K562 (cell line): ENCODE data around the gene WFIKKN1. TPM values are rescaled to one million over a fixed set of nuclear protein-coding genes. Genes with fewer than 3 reads are reported as not detected.

Source experiments
- ATAC-seq: fragments of 200-7000 bp; cut with Tn5 transposase; 3 replicates; pipeline ENCODE4 v1.9.1; 2020; ENCODE audit warnings: moderate library complexity
- BruUV-seq: library from RNA; stranded (reverse); fragments of 400-500 nt; replicated peaks from 2 replicates; lab custom pipeline; 2021; lab: Mats Ljungman, UMichigan
- CTCF ChIA-PET: fragments of 300-600 bp; formaldehyde crosslinking; extraction: SDS; loops from one replicate; lab custom pipeline; 2021; ENCODE audit warnings: low intra/inter-chr PET ratio; lab: Yijun Ruan, JAX
- POLR2A ChIA-PET: fragments of 300-600, 350-650 bp; sonication (Branson Sonifier 250); formaldehyde crosslinking; extraction: SDS; loops from one replicate; lab custom pipeline; 2021; ENCODE audit warnings: antibody characterized with exemption, inconsistent platforms; lab: Yijun Ruan, JAX
- DNase-seq, 4 experiments: peaks; one replicate each; pipeline versions ENCODE4 v3.0.0 to v3.0.0-alpha.2; 2011 to 2018; ENCODE audit warnings: low spot score in 3 of 4, mixed read lengths in 3 of 4; ENCODE audit errors: extremely low read depth in 1 of 4
- FAIRE-seq: peaks from 2 replicates; lab custom pipeline; 2011; peaks lifted over from hg19 to GRCh38; lab: Jason Lieb, UNC
- H2AFZ ChIP-seq: 2 replicates; pipeline ENCODE4 v1.6.0; 2011; ENCODE audit warnings: low read depth, low read length, control low read depth, inconsistent platforms
- H3K27ac ChIP-seq: fragments of 200-600 bp; 3 replicates; pipeline ENCODE4 v1.8.0; 2011; ENCODE audit warnings: low read depth, mild to moderate bottlenecking, control low read depth, inconsistent platforms, low read length, moderate library complexity, mixed read lengths; ENCODE audit errors: extremely low read depth
- H3K27me3 ChIP-seq, 2 experiments: fragments of 300-600 bp in 1 of 2; 2 replicates in 1 of 2; 3 replicates in 1 of 2; pipeline versions ENCODE4 v1.6.0 to v1.8.0; 2011; ENCODE audit warnings: inconsistent platforms in 2 of 2, low read length in 2 of 2, mild to moderate bottlenecking in 1 of 2, mixed read lengths in 1 of 2, moderate library complexity in 1 of 2; ENCODE audit not compliant: control insufficient read depth in 2 of 2, insufficient read depth in 2 of 2
- H3K36me3 ChIP-seq: fragments of 300-600 bp; 3 replicates; pipeline ENCODE4 v1.8.0; 2011; ENCODE audit warnings: mild to moderate bottlenecking, low read length, inconsistent platforms; ENCODE audit not compliant: control insufficient read depth, insufficient read depth
- H3K4me1 ChIP-seq, 2 experiments: fragments of 200-600 bp in 1 of 2; replicated peaks in 1 of 2; 2 replicates in 1 of 2; 3 replicates in 1 of 2; pipeline versions ENCODE4 v1.5.1 to v1.8.0; 2011; ENCODE audit warnings: inconsistent platforms in 2 of 2, low read length in 2 of 2, mild to moderate bottlenecking in 1 of 2, mixed read lengths in 1 of 2, moderate library complexity in 1 of 2; ENCODE audit not compliant: control insufficient read depth in 2 of 2, insufficient read depth in 2 of 2
- H3K4me2 ChIP-seq: 2 replicates; pipeline ENCODE4 v1.6.1; 2011; ENCODE audit warnings: low read length, control low read depth, inconsistent platforms, mixed read lengths; ENCODE audit not compliant: insufficient read depth
- H3K4me3 ChIP-seq: fragments of 200-600 bp; sonication (generic), shearing (Covaris generic); 2 replicates; pipeline ENCODE4 v1.5.1; 2016; ENCODE audit warnings: control low read depth, inconsistent platforms
- H3K79me2 ChIP-seq: fragments of 200-600 bp; 3 replicates; pipeline ENCODE4 v1.8.0; 2011; ENCODE audit warnings: low read length, inconsistent platforms; ENCODE audit not compliant: control insufficient read depth, insufficient read depth
- H3K9ac ChIP-seq, 2 experiments: 2 replicates each; pipeline versions ENCODE4 v1.6.0 to v1.6.1; 2011; ENCODE audit warnings: low read depth in 2 of 2, low read length in 2 of 2, control low read depth in 1 of 2, inconsistent platforms in 1 of 2, mild to moderate bottlenecking in 1 of 2, mixed read lengths in 1 of 2; ENCODE audit not compliant: insufficient read depth in 1 of 2
- H3K9me1 ChIP-seq: one replicate; pipeline ENCODE4 v1.6.0; 2011; ENCODE audit warnings: inconsistent platforms, mild to moderate bottlenecking, low read length, moderate library complexity; ENCODE audit not compliant: control insufficient read depth, insufficient read depth
- H3K9me3 ChIP-seq: replicated peaks from 2 replicates; pipeline ENCODE4 v1.5.1; 2011; ENCODE audit warnings: low read depth, low read length, inconsistent platforms; ENCODE audit not compliant: control insufficient read depth, insufficient read depth
- H4K20me1 ChIP-seq: replicated peaks from 2 replicates; pipeline ENCODE4 v1.6.1; 2011; ENCODE audit warnings: low read length, inconsistent platforms, mixed read lengths; ENCODE audit not compliant: control insufficient read depth, insufficient read depth
- BHLHE40 ChIP-seq: IDR thresholded peaks from 2 replicates; pipeline ENCODE4 v1.6.1; 2011; ENCODE audit warnings: low read length, improper control_type of control experiment
- BRF2 ChIP-seq: IDR thresholded peaks from 3 replicates; pipeline ENCODE4 v1.6.1; 2011; ENCODE audit warnings: borderline replicate concordance, mild to moderate bottlenecking; ENCODE audit not compliant: insufficient read length, insufficient read depth
- DACH1 ChIP-seq: fragments of 450-650 bp; IDR thresholded peaks from 2 replicates; pipeline ENCODE4 v1.6.1; 2018; ENCODE audit not compliant: partially characterized antibody
- FOXM1 ChIP-seq, 2 experiments: fragments of 450-650 bp in 1 of 2; sonication (generic) in 1 of 2; formaldehyde crosslinking in 1 of 2; IDR thresholded peaks; 2 replicates each; pipeline versions ENCODE4 v1.6.1 to v1.9.0; 2017 to 2022; ENCODE audit warnings: low read depth in 2 of 2, mild to moderate bottlenecking in 2 of 2, missing genetic modification reagents in 1 of 2, moderate library complexity in 1 of 2
- HMG20B ChIP-seq: fragments of 250-450 bp; sonication (Bioruptor Pico); IDR thresholded peaks from 2 replicates; pipeline ENCODE4 v1.5.0; 2021; ENCODE audit warnings: mild to moderate bottlenecking
- NFRKB ChIP-seq: fragments of 450-650 bp; IDR thresholded peaks from 2 replicates; pipeline ENCODE4 v1.6.1; 2016; ENCODE audit warnings: low read depth
- POLR2H ChIP-seq: IDR thresholded peaks from 2 replicates; pipeline ENCODE4 v1.6.1; 2016; ENCODE audit warnings: missing genetic modification characterization, low read depth, mild to moderate bottlenecking, control low read depth, missing compliant biosample characterization, moderate library complexity
- RAD51 ChIP-seq: fragments of 450-650 bp; IDR thresholded peaks from 2 replicates; pipeline ENCODE4 v1.7.1; 2016; ENCODE audit warnings: low read depth, mild to moderate bottlenecking, borderline replicate concordance
- TAF7 ChIP-seq: fragments of 450-650 bp; IDR thresholded peaks from 2 replicates; pipeline ENCODE4 v1.6.1; 2016; ENCODE audit warnings: missing genetic modification characterization, missing compliant biosample characterization
- ZNF740 ChIP-seq, 3 experiments: fragments of 200-800 bp in 1 of 3; sonication (Bioruptor generic) in 1 of 3; sonication (generic) in 1 of 3; formaldehyde crosslinking in 1 of 3; IDR thresholded peaks; 2 replicates each; pipeline versions ENCODE4 v1.6.1 to v1.8.0; 2016 to 2022; ENCODE audit warnings: mild to moderate bottlenecking in 2 of 3, missing compliant biosample characterization in 2 of 3, missing genetic modification characterization in 2 of 3, missing genetic modification reagents in 1 of 3
- ZNF830 ChIP-seq: fragments of 250-450 bp; sonication (Bioruptor Pico); IDR thresholded peaks from 2 replicates; pipeline ENCODE4 v1.5.0; 2021; ENCODE audit warnings: mild to moderate bottlenecking
- WGBS: fragments of 100-300 bp; shearing (Covaris generic); methylation state at CpG from one replicate; pipeline ENCODE4 v1.1.6; 2016; ENCODE audit warnings: low coverage, mixed read lengths; ENCODE audit not compliant: insufficient coverage; ENCODE audit errors: missing lambda C conversion rate; 5-methylcytosine and 5-hydroxymethylcytosine counted together
- in situ Hi-C: fragments of 300-500 bp; cut with MboI; formaldehyde crosslinking; loops from 4 replicates; pipeline ENCODE4 v1.15.0; 2018; ENCODE audit warnings: inconsistent platforms, mixed read lengths
- intact Hi-C: fragments of 100-400 bp; cut with micrococcal nuclease; formaldehyde crosslinking; loops from 2 replicates; pipeline ENCODE4 v1.14.2; 2022
- polyA plus RNA-seq, 8 experiments: library from polyadenylated mRNA; depleted of rRNA in 4 of 8; stranded (reverse) in 5 of 8; unstranded in 3 of 8; fragments of >200 nt; fragmentation: Nextera tagmentation in 2 of 8; fragmentation: Illumina TruSeq in 1 of 8; extraction: Ambion mirVana in 2 of 8; extraction: Trizol in 1 of 8; gene quantifications; 2 replicates each; pipeline versions ENCODE4 v1.2.1 to v1.2.3, GENCODE V29; 2011 to 2014; ENCODE audit warnings: inconsistent platforms in 1 of 8, missing spikeins in 1 of 8
- total RNA-seq, 7 experiments: library from RNA; depleted of rRNA in 6 of 7; stranded (reverse); fragments of >200 nt in 6 of 7; fragmentation: Illumina TruSeq in 2 of 7; extraction: Trizol in 2 of 7; gene quantifications; 2 replicates each; pipeline versions ENCODE4 v1.2.1 to v1.2.3, GENCODE V29; 2011 to 2021; ENCODE audit warnings: low replicate concordance in 1 of 7
- TF ChIP-seq, protein P1 (sequence below): fragments of 450-650 bp; IDR thresholded peaks from 2 replicates; pipeline ENCODE4 v1.6.1; 2016; ENCODE audit warnings: missing biosample characterization, missing genetic modification characterization
- TF ChIP-seq, protein P2 (sequence below): conservative IDR thresholded peaks from 2 replicates; pipeline ENCODE4 v1.6.1; 2011; ENCODE audit warnings: low read depth, mild to moderate bottlenecking, low read length; ENCODE audit not compliant: control insufficient read depth

WFIKKN1 gene
- total and polyA plus RNA-seq, 9 of the 15 experiments (the other 6 are each of a cell fraction or from before 2014, with no cell fraction given): 0.14 to 1.1 (median 0.50) TPM; not detected in 4

GRCh38 chr16:641326-642188 is 10.8 kb downstream of the WFIKKN1 start, which contains the start of gene MCRIP2:
MCRIP2 (plus strand) TSS chr16:641828; CDS start chr16:641992, 164 bp downstream.
- Histone ChIP-seq H3K4me2 (peak within 1 kb of the TSS; percentile 92), H3K36me3 (peaks cover 32% of the 10 kb centered on the region; the same call in 1 of the 3 replicates), H3K4me3 (peak within 1 kb of the TSS; percentile 89), H3K27me3 (no peaks in the 10 kb centered on the region), H3K9me1 (no peaks in the 10 kb centered on the region), H3K9ac (peak within 1 kb of the TSS; percentile 91 to 99), H4K20me1 (no peaks in the 10 kb centered on the region), H3K27ac (peak within 1 kb of the TSS; percentile 94), H3K4me1 (peaks cover 15 to 81% of the 10 kb centered on the region in 2 experiments; a peak in 4 of 5 replicates), H3K79me2 (peaks cover 59% of the 10 kb centered on the region), H2AFZ (peak within 1 kb of the TSS; percentile 81), H3K9me3 (no peaks in the 10 kb centered on the region)
- in situ Hi-C loops (no loop called here), intact Hi-C loops (loop anchor here (1.0 kb wide), 1 partner anchor 51 kb away; the partner anchor contains the start of gene RAB40C)
- WGBS: 1% methylated on average over 41 of the region's 81 CpGs
- ChIA-PET POLR2A (interaction anchor here (0.8 to 2.3 kb wide), 4 partner anchors 10 to 82 kb away, joined by 3 to 13 read pairs (median 6); no protein-coding TSS in a partner anchor), CTCF (no interaction called here)
- BruUV-seq: no TSS peak
- ATAC-seq (peak; percentile 86), FAIRE-seq (peak; percentile 77), DNase-seq (peak; percentile 88 to 94 (median 92))
- TF ChIP-seq FOXM1 (IDR thresholded peaks at IDR 0.05; ENCODE audit: low read depth) (no peak), FOXM1 (CRISPR knock-in tag; IDR thresholded peaks at IDR 0.05; ENCODE audit: low read depth) (peak; percentile 78; the same call in 1 of the 2 replicates), POLR2H (tag) (peak; percentile 57), ZNF830 (CRISPR knock-in tag) (no peak), HMG20B (CRISPR knock-in tag) (no peak), NFRKB (0 out of 2 replicates have a peak, but pooled peaks have one; percentile 33), BHLHE40 (peak; percentile 76), TAF7 (tag) (no peak), RAD51 (no peak), BRF2 (no peak), DACH1 (no peak), ZNF740 (CRISPR knock-in tag; IDR thresholded peaks at IDR 0.05) (no peak), ZNF740 (tag; IDR thresholded peaks at IDR 0.05) (0 out of 4 replicates have a peak, but pooled peaks of 1 of the 2 experiments have one; percentile 30)
- TF ChIP-seq, protein P1, sequence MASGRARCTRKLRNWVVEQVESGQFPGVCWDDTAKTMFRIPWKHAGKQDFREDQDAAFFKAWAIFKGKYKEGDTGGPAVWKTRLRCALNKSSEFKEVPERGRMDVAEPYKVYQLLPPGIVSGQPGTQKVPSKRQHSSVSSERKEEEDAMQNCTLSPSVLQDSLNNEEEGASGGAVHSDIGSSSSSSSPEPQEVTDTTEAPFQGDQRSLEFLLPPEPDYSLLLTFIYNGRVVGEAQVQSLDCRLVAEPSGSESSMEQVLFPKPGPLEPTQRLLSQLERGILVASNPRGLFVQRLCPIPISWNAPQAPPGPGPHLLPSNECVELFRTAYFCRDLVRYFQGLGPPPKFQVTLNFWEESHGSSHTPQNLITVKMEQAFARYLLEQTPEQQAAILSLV (tag): no peak
- TF ChIP-seq, protein P2, sequence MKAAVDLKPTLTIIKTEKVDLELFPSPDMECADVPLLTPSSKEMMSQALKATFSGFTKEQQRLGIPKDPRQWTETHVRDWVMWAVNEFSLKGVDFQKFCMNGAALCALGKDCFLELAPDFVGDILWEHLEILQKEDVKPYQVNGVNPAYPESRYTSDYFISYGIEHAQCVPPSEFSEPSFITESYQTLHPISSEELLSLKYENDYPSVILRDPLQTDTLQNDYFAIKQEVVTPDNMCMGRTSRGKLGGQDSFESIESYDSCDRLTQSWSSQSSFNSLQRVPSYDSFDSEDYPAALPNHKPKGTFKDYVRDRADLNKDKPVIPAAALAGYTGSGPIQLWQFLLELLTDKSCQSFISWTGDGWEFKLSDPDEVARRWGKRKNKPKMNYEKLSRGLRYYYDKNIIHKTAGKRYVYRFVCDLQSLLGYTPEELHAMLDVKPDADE: 0 out of 2 replicates have a peak, but pooled peaks have one; percentile 51
